Aortic smooth muscle cell (primary cell): Measurements from ENCODE around the gene BCL7C. TPM values are rescaled to one million over a fixed set of nuclear protein-coding genes. Genes with fewer than 3 reads are reported as not detected.

Experiments
- total RNA-seq: library from RNA; depleted of rRNA; stranded (reverse); fragments of >200 nt; gene quantifications from 2 replicates; pipeline ENCODE4 v1.2.3, GENCODE V29; 2014

Gene BCL7C
- total RNA-seq = 44.0 and 51.7 TPM in 2 replicates

GRCh38 chr16:30893744-30894539 is at the start of gene BCL7C:
Gene BCL7C, minus strand, starts transcription at chr16:30894077. Its CDS starts 133 bp downstream, at chr16:30893944.

GRCh38 chr16:30923554-30924075 is 29.7 kb upstream of the BCL7C start, which contains the start of gene FBXL19:
Gene FBXL19, plus strand, starts transcription at chr16:30923572. Its CDS starts 2,183 bp downstream, at chr16:30925755.

GRCh38 chr16:30896261-30896888 is 2.5 kb upstream of the BCL7C start, which contains the start of gene CTF1:
Gene CTF1, plus strand, starts transcription at chr16:30896614. Its CDS starts 30 bp downstream, at chr16:30896644.

Other genes with a start within 250 kb of the BCL7C start
- 6.2 and 6.8 TPM in 2 replicates for gene PRR14, start 243.1 kb downstream of the BCL7C start, total RNA-seq
- gene FBRS, start 235.6 kb downstream of the BCL7C start, total RNA-seq = 18.0 and 19.3 TPM in 2 replicates
- gene SRCAP, start 194.9 kb downstream of the BCL7C start, total RNA-seq = 20.9 and 24.3 TPM in 2 replicates
- 14.5 and 16.9 TPM in 2 replicates for gene PHKG2, start 145.7 kb downstream of the BCL7C start, total RNA-seq
- gene CFAP119, start 132.0 kb downstream of the BCL7C start, total RNA-seq = 2.7 and 2.9 TPM in 2 replicates
- 62.4 and 68.3 TPM in 2 replicates for gene RNF40, start 131.8 kb downstream of the BCL7C start, total RNA-seq
- gene ZNF629, start 106.9 kb downstream of the BCL7C start, total RNA-seq = 8.6 and 8.7 TPM in 2 replicates
- gene CTF1, start 2.5 kb upstream of the BCL7C start, total RNA-seq = 0.81 and 0.92 TPM in 2 replicates
- 12.9 and 13.2 TPM in 2 replicates for gene FBXL19, start 29.5 kb upstream of the BCL7C start, total RNA-seq
- gene ORAI3, start 55.0 kb upstream of the BCL7C start, total RNA-seq = 31.3 and 38.6 TPM in 2 replicates
- gene SETD1A, start 63.7 kb upstream of the BCL7C start, total RNA-seq = 1.7 and 3.4 TPM in 2 replicates
- 25.8 and 27.6 TPM in 2 replicates for gene HSD3B7, start 91.1 kb upstream of the BCL7C start, total RNA-seq
- gene STX1B, start 116.6 kb upstream of the BCL7C start, total RNA-seq = 0.25 and 0.40 TPM in 2 replicates
- gene STX4, start 139.5 kb upstream of the BCL7C start, total RNA-seq = 25.3 and 29.5 TPM in 2 replicates
- 7.5 and 9.6 TPM in 2 replicates for gene ZNF668, start 180.2 kb upstream of the BCL7C start, total RNA-seq
- 9.9 and 11.1 TPM in 2 replicates for gene ZNF646, start 180.3 kb upstream of the BCL7C start, total RNA-seq
- gene PRSS53, start 194.9 kb upstream of the BCL7C start, total RNA-seq = 1.3 and 1.5 TPM in 2 replicates
- 91.0 and 98.6 TPM in 2 replicates for gene VKORC1, start 200.7 kb upstream of the BCL7C start, total RNA-seq
- gene BCKDK, start 214.3 kb upstream of the BCL7C start, total RNA-seq = 12.2 and 13.7 TPM in 2 replicates
- 36.3 and 38.7 TPM in 2 replicates for gene KAT8, start 223.6 kb upstream of the BCL7C start, total RNA-seq
- not detected in 2 replicates for gene PRSS8, start 241.7 kb upstream of the BCL7C start, total RNA-seq